Measurements from ENCODE around the gene MED12L.

GRCh38 chr3:151383956-151384355 is 298.5 kb downstream of the MED12L start:
- no peak for TF ChIP-seq GATA3 (IDR thresholded peaks at IDR 0.05; ENCODE audit: low read depth, low read length)
- no peak for TF ChIP-seq GATA2 (IDR thresholded peaks at IDR 0.05; ENCODE audit: low read depth, low read length)
